HEK293T (cell line): ENCODE results near the gene HOXB4.

Experiments used
- ELF4 ChIP-seq: fragments of 450-650 bp; IDR thresholded peaks from 2 replicates; pipeline ENCODE4 v1.6.1; 2017; ENCODE audit warnings: antibody characterized with exemption
- HDGF ChIP-seq: fragments of 450-650 bp; IDR thresholded peaks from 2 replicates; pipeline ENCODE4 v1.6.1; 2017; ENCODE audit warnings: antibody characterized with exemption, borderline replicate concordance
- LEF1 ChIP-seq: fragments of 450-650 bp; IDR thresholded peaks from 2 replicates; pipeline ENCODE4 v1.6.1; 2017; ENCODE audit warnings: mild to moderate bottlenecking, borderline replicate concordance
- SUZ12 ChIP-seq: fragments of 450-650 bp; IDR thresholded peaks from 2 replicates; pipeline ENCODE4 v1.6.1; 2016; ENCODE audit warnings: mild to moderate bottlenecking
- TARDBP ChIP-seq: fragments of 450-650 bp; IDR thresholded peaks from 2 replicates; pipeline ENCODE4 v1.6.1; 2016

- no peak for TF ChIP-seq TARDBP
- TF ChIP-seq ELF4, result no peak
- TF ChIP-seq LEF1, result no peak
- no peak for TF ChIP-seq HDGF
- no peak for TF ChIP-seq SUZ12
Measured at GRCh38 chr17:48624544-48625494, 46.7 kb upstream of the HOXB4 start.
